OCI-LY3 (cell line): ENCODE data around the gene HELZ.

Experiments
- H2AFZ ChIP-seq: fragments of 200-600, 300-600 bp; shearing (Covaris generic); 2 replicates; pipeline ENCODE4 v1.6.0; 2014; ENCODE audit warnings: antibody characterized with exemption, low read depth, low read length
- H3K27ac ChIP-seq: fragments of 200-600, 300-600 bp; sonication (generic); 2 replicates; pipeline ENCODE4 v1.5.1; 2014; ENCODE audit warnings: mild to moderate bottlenecking, low read length, moderate library complexity, mixed read lengths
- H3K27me3 ChIP-seq: fragments of 200-600, 300-600 bp; sonication (generic); 2 replicates; pipeline ENCODE4 v1.6.1; 2014; ENCODE audit warnings: low read depth, low read length, mixed read lengths
- H3K36me3 ChIP-seq: fragments of 200-600, 300-600 bp; sonication (generic); replicated peaks from 2 replicates; pipeline ENCODE3; 2014; ENCODE audit warnings: low read depth, low read length, mixed read lengths
- H3K4me1 ChIP-seq: fragments of 300-600, 200-600 bp; sonication (generic); 2 replicates; pipeline ENCODE4 v1.6.1; 2014; ENCODE audit warnings: low read length, mixed read lengths
- H3K4me2 ChIP-seq: fragments of 200-600, 300-600 bp; sonication (generic); 2 replicates; pipeline ENCODE4 v1.6.1; 2014; ENCODE audit warnings: low read length, mixed read lengths
- H3K4me3 ChIP-seq: fragments of 300-600, 200-600 bp; sonication (generic); 2 replicates; pipeline ENCODE4 v1.5.1; 2014; ENCODE audit warnings: antibody characterized with exemption, mild to moderate bottlenecking, low read length, moderate library complexity
- H3K79me2 ChIP-seq: fragments of 300-600, 200-600 bp; shearing (Covaris generic); 2 replicates; pipeline ENCODE4 v1.6.1; 2014; ENCODE audit warnings: mild to moderate bottlenecking, low read length, mixed read lengths
- H3K9ac ChIP-seq: fragments of 300-600, 200-600 bp; shearing (Covaris generic); 2 replicates; pipeline ENCODE4 v1.6.0; 2014; ENCODE audit warnings: mild to moderate bottlenecking, low read length, moderate library complexity
- H3K9me3 ChIP-seq: fragments of 200-600, 300-600 bp; shearing (Covaris generic); 2 replicates; pipeline ENCODE4 v1.6.1; 2014; ENCODE audit warnings: low read length, mixed read lengths; ENCODE audit not compliant: insufficient read depth
- H4K20me1 ChIP-seq: fragments of 200-600, 300-600 bp; sonication (generic); 2 replicates; pipeline ENCODE4 v1.6.1; 2016; ENCODE audit warnings: low read length, mixed read lengths; ENCODE audit not compliant: insufficient read depth
- EZH2phosphoT487 ChIP-seq: fragments of 200-600 bp; shearing (Covaris generic); IDR thresholded peaks from 2 replicates; pipeline ENCODE4 v1.6.1; 2018; ENCODE audit warnings: antibody characterized with exemption, mixed run types, low read depth
- TF ChIP-seq, protein P1 (sequence below): fragments of 200-600, 300-600 bp; sonication (generic); IDR thresholded peaks from 2 replicates; pipeline ENCODE4 v1.5.1; 2014; ENCODE audit warnings: antibody characterized with exemption, low read length, low read depth

Gene HELZ

DNA sequence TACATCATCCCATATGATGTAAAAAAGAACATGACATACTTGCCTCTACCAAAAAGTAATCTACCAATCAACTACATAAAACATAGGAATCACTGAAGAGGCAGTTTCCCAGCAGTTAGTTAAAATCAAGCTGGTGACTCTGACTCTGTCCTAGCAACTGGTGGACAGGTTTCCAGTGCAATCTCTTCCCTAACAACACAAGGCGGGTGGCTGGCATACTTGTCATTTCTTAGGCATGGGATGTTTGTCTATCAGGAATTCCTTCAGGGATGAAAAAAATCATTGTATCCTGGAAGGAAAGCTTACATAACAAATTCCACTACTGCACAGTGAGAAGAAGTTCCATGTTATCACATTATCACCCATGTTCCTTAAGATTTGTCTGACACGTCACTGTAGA, 50.9 kb downstream of the HELZ start:
- Histone ChIP-seq H4K20me1 (no peaks in the 10 kb centered on the region), H3K9ac (no peak overlapping the region), H3K36me3 (peaks cover 18% of the 10 kb centered on the region), H3K4me1 (no peaks in the 10 kb centered on the region), H2AFZ (no peak overlapping the region), H3K79me2 (no peaks in the 10 kb centered on the region), H3K27me3 (no peaks in the 10 kb centered on the region), H3K27ac (no peak overlapping the region), H3K4me3 (no peak overlapping the region), H3K4me2 (no peak overlapping the region), H3K9me3 (no peaks in the 10 kb centered on the region)
- no peak for TF ChIP-seq EZH2phosphoT487
- TF ChIP-seq, protein P1, sequence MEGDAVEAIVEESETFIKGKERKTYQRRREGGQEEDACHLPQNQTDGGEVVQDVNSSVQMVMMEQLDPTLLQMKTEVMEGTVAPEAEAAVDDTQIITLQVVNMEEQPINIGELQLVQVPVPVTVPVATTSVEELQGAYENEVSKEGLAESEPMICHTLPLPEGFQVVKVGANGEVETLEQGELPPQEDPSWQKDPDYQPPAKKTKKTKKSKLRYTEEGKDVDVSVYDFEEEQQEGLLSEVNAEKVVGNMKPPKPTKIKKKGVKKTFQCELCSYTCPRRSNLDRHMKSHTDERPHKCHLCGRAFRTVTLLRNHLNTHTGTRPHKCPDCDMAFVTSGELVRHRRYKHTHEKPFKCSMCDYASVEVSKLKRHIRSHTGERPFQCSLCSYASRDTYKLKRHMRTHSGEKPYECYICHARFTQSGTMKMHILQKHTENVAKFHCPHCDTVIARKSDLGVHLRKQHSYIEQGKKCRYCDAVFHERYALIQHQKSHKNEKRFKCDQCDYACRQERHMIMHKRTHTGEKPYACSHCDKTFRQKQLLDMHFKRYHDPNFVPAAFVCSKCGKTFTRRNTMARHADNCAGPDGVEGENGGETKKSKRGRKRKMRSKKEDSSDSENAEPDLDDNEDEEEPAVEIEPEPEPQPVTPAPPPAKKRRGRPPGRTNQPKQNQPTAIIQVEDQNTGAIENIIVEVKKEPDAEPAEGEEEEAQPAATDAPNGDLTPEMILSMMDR = no peak

DNA sequence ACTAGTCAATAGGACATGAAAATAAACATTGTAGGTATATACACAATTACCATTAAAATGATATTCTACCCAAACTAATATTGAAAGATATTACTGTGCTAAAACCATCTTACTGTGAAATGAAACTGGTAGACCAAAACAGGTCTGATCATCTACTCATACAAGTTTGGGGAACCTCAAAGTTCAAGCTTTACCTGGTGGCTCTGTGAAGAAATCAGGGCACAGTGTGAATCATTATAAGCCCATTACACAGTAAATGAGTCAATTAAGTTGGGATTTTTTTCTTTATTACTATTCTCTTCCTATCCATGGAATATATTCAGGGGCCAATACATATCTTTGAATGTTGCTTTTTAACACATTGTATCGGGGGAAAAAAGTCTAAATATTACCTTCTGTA, 57.1 kb downstream of the HELZ start:
- Histone ChIP-seq H3K79me2 (no peaks in the 10 kb centered on the region), H3K4me2 (no peak overlapping the region), H3K4me3 (no peak overlapping the region), H4K20me1 (no peaks in the 10 kb centered on the region), H3K9me3 (no peaks in the 10 kb centered on the region), H3K27ac (no peak overlapping the region), H2AFZ (no peak overlapping the region), H3K4me1 (no peaks in the 10 kb centered on the region), H3K27me3 (no peaks in the 10 kb centered on the region), H3K36me3 (peaks cover 23% of the 10 kb centered on the region), H3K9ac (no peak overlapping the region)
- TF ChIP-seq EZH2phosphoT487 = no peak
- TF ChIP-seq, protein P1 = no peak

DNA sequence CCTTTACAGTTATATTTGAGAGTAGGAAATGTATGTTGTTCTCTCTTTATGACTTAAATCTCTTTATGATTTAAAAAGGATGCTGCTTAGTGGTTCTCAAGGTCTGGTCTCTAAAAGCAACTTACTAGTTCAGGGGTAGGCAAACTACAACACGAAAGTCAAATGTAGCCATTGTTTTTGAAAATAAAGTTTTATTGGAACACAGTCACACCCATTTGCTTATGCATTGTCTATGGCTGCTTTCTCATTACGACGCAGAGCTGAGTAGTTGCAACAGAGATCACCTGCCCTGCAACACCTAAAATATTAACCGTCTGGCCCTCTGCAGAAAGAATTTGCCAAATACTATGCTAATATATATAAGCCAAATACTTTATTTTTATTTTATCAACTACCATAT, 58.2 kb downstream of the HELZ start:
- Histone ChIP-seq H3K4me2 (no peak overlapping the region), H3K27ac (no peak overlapping the region), H2AFZ (no peak overlapping the region), H3K9ac (no peak overlapping the region), H3K4me1 (no peaks in the 10 kb centered on the region), H3K36me3 (peaks cover 24% of the 10 kb centered on the region), H3K27me3 (no peaks in the 10 kb centered on the region), H3K4me3 (no peak overlapping the region), H4K20me1 (no peaks in the 10 kb centered on the region), H3K9me3 (no peaks in the 10 kb centered on the region), H3K79me2 (no peaks in the 10 kb centered on the region)
- no peak for TF ChIP-seq EZH2phosphoT487
- TF ChIP-seq, protein P1 = no peak

DNA sequence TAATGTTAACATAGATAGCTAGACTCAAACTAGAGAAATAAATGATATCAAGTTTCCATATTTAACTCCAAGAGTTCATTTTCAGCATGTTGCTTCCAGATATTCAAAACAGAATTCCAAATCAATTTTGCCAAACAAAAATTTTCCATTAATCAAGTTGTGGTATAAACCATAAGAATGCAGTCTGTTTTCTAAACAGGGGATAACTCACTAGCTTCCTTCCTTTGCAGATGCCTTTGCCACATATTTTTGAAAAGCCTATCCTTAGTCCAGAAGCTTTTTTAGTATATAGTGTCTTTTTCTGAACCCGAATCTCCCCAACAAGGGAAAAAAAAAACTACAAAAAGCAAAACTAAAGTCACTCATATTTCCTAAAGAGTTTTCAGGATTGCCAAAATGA, 61.5 kb downstream of the HELZ start:
- Histone ChIP-seq H3K27ac (no peak overlapping the region), H3K36me3 (peaks cover 19% of the 10 kb centered on the region), H3K9me3 (no peaks in the 10 kb centered on the region), H3K27me3 (no peaks in the 10 kb centered on the region), H3K4me3 (no peak overlapping the region), H3K79me2 (no peaks in the 10 kb centered on the region), H4K20me1 (no peaks in the 10 kb centered on the region), H3K9ac (no peak overlapping the region), H3K4me2 (no peak overlapping the region), H3K4me1 (no peaks in the 10 kb centered on the region), H2AFZ (no peak overlapping the region)
- no peak for TF ChIP-seq EZH2phosphoT487
- TF ChIP-seq, protein P1 = no peak
